ENCODE measurements around the gene LNX2.
A peak's percentile ranks its signal among the peaks of the same experiment; 100 is the strongest.

The LNX2 gene

GRCh38 chr13:27551562-27551961, 68.8 kb downstream of the LNX2 start:
- DNase-seq, result no peak

DNA sequence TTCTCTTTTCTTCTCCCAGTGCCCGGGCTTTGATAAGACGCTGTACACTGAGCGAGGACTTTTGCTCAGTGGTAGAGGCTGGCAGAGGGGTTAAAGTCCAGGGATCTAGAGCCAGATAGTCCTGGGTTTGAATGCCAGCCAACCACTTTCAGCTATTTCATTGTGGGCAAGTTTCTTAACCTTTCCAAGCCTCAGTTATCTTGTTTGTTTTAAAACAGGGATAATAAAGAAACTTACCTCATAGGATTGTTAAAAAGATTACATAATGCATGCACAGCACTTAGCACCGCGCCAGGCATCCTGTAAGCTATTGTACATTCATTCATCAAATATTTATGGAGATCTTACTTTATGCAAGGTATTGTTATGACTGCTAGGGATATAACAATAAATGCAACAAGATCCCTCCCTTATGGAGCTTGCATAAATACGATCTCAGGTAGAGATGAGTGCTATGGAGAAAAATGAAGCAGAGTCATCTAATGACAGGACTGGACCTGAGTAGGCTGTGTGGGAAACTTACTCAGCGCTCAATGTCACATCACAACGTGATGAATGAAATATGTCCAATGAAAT, 70.8 kb downstream of the LNX2 start:
- no peak for DNase-seq

DNA sequence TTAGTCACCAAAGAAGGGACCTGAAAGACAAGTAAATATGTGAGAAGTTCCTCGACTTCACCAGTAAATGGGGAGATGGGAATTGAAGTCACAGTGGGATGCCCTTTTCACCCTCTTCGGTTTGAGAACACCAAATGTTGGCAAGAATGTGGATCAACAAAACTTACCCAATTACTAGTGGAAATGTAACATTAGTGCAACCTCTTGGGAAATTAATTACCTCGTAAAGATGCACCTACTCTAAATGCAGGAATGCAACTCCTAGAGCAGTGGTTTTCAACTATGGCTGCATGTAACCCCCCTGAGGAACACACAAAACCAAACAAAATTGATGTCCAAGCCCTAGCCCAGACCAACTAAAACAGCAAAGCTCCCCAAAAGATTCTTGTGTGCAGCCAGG, 78.1 kb downstream of the LNX2 start:
- DNase-seq, result no peak

DNA sequence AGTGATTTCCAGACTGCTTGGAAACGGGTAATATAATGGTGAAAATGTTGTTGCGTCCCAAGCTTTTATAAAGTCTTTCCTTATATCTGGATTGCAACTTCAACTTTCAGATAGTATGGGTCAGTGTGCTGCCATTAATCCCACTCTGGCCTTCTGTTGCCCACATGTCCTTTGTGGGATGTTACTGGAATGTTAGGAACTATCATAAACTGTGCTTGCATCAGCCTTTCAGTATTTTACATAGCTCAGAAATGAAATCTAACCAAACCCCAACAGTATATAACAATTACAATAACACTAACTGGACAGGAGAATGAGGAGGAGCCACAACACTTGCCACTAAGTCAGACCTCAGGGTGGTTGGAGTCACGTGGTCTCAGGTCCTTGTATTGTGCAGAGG, 78.9 kb downstream of the LNX2 start:
- no peak for DNase-seq

GRCh38 chr13:27536361-27537101, 83.8 kb downstream of the LNX2 start:
- DNase-seq, result no peak

DNA sequence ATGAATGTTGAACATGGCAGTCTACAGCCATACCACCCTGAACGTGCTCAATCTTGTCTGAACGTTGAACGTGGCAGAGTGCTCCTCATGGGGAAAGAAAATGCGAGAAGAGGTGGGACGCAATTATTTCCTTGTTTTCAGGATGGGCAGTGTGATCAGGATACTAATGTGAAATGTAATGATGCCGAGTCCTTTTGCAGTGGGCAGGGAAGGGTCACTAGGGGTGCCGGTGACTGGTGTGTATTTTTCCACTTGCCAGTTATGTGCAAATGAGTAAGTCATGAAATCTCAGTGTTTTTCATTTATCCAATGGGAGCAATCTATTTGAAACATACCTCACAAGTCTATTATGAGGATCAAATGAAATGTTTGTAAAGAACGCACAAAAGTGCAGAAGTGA, 84.8 kb downstream of the LNX2 start:
- DNase-seq, result no peak

DNA sequence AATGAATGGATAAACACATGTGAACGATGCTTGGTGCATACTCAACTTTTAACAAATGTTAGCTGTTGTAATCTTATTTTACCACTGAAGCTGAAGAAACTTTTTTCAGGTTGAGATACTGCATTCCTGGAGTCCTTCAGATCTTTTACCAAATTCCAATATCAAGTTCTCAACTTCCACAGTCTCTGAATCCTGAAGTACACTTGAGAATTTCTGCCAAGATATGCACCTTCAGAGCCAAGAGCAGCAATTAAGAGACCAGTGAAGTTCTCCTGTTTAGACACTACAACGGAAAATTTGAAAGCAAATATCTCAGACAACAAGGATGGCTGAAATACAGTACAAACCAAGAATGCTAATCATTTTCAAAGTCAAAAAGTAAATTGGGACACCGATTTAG, 85.3 kb downstream of the LNX2 start:
- no peak for DNase-seq

DNA sequence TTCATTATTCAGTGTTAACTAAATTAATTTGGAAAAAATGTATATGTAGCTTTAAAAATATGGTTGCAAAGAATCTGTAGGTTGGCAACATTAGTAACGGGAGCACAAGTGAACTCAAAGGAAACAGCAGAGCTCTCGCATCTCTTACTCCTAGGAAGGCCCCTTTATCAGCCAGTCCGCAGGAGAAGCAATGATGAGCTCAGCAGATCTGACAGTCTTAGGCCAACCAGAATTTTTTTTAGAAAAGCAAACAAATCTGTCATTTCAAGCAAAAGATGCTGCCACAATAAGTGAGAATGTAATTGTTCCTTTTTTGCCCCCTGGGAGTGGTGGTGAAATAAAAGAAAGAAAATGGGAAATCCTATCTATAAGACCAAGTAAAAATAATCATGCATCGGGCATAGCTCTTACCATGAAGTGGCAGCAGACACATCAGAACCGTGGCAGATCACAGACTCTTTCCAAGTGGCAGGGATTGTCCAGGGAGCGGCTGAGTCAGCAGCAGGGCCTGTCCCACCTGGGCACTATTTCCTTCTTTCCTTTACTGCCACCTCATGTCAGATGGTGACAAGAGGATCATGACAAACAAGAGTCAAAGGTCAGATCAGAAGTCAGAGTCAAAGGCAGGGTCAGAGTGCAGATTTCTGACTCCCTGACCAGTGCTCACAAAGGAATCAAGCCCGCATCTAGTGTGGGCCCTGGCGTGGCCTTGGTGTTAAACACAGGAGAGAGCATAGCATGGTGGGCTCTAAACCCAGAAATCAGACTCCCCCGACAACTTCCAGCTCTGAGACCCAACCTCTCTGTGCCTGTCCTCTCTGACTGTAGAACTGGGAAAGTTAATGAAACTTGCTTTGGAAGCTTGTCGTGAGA, 86.0 kb downstream of the LNX2 start:
- DNase-seq, result no peak

DNA sequence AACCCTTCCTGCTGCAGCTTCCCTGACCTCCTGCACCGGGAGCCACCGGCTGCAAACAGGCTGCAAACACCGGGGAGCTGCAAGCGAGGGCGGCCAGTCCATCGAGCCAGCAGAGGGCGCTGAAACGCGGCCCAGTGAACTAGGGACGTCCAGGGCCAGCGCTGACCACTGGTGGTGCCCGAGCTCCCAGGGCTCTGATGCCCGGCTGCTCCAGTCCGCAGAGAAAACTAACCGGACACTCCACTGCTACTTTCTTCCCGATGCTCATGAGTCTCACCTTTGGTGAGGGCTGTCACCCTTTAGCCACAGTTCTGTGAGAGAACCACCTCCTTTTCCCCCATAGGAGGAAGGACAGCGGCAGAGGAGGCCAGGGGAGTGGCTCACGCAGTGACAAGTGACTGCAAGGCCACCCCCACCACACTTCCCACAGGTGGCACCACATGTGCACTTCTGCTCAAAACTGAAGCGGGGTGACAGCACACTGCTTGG, 87.1 kb downstream of the LNX2 start:
- DNase-seq, result peak; percentile 8

- DNase-seq, result no peak
Measured at GRCh38 chr13:27528908-27529307, 91.4 kb downstream of the LNX2 start.

GRCh38 chr13:27526516-27526915, 93.8 kb downstream of the LNX2 start:
- DNase-seq, result no peak

- no peak for DNase-seq
Measured at GRCh38 chr13:27524981-27525975, 95.1 kb downstream of the LNX2 start.

GRCh38 chr13:27523346-27524073, 96.8 kb downstream of the LNX2 start:
- no peak for DNase-seq

DNA sequence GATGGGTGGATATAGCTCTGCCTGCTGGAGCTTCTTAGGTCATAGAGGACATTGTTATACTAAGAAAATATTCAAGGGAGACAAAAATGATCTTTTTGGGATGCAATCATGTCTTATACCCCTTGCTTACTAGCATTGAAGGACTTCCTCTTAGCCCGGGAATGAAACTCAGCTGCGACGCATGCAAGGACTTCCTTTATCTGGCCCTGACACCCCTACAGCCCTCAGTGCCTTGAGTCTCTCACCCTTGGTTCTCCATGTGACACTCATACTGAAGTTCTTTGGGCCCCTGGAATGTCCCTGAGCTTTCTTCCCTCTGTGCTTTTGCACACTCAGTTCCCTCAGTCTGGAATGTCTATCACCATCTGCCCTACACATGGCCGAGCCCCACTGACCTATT, 97.5 kb downstream of the LNX2 start:
- no peak for DNase-seq

GRCh38 chr13:27516103-27516502, 104.2 kb downstream of the LNX2 start:
- no peak for DNase-seq

- DNase-seq, result no peak
Measured at GRCh38 chr13:27510082-27510481, 110.2 kb downstream of the LNX2 start.

- no peak for DNase-seq
Measured at GRCh38 chr13:27508802-27509201, 111.5 kb downstream of the LNX2 start.

DNA sequence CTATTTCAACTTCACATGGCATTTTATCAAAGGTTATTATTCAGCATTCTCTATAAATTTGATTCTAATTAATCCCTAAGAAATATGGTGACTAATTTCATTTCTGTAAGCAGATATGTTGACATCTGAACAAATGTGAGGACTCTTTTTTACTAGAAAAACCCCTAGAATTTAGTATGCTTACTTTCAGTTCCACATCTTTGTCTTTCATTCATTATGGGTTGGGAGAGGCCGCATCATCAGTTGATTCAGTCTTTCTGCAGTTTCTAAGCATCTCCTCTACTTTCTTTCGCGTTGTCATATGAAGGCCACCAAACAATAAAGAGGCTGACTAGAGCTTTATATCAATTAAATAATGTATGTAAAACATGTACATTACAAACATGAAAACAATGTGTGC, 114.5 kb downstream of the LNX2 start:
- no peak for DNase-seq

GRCh38 chr13:27504868-27505194, 115.5 kb downstream of the LNX2 start:
- DNase-seq, result no peak

DNA sequence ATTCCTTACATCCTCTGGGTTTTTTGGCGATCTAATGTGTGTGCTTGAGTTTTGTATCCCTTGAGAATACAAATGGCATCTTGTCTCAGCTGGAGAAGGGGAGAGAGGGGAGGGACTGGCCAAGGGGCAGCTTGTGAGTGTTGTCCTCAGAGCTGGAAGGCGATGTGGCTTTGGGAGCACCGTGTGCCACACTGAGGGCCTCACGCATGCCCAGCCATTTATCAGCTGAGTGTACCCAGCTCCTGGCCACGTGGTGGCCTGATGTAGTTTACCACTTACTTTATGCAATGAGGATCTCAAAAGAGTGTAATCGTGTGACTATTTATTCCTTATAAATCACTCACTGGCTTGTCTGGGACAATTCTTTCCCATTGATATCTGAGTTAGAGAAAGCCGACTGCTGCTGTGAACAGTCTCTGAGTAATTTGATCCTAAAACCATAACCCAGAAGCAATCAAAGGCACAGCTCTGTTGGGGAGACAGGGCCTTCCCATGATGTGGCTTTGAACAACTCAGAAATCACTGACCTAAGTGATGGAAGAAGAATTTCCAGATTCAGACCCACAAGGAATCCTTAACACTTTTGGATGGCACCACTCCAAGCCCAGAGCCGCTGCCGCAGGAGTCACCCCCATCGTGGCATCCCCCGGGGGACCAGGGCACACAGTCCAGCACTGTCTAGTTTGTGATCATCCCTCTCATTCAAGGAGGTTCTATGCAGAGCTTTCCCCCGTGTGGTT, 116.0 kb downstream of the LNX2 start:
- DNase-seq, result no peak

All from NCI-H2107 (cell line).